GM23338 (cell line): ENCODE measurements around the gene AHI1. TPM values are rescaled to one million over a fixed set of nuclear protein-coding genes. Genes with fewer than 3 reads are reported as not detected.

ENCODE experiments used
- ATAC-seq: fragments of 200-7000 bp; cut with Tn5 transposase; 3 replicates; pipeline ENCODE4 v1.9.1; 2020
- DNase-seq: peaks from one replicate; pipeline ENCODE4 v3.0.0-alpha.2; 2015; ENCODE audit warnings: low spot score
- H2AFZ ChIP-seq: fragments of 200-600 bp; sonication (generic); 2 replicates; pipeline ENCODE4 v1.8.0; 2016; ENCODE audit warnings: antibody characterized with exemption, mild to moderate bottlenecking, moderate library complexity
- H3F3A ChIP-seq: fragments of 200-600 bp; sonication (generic); replicated peaks from 2 replicates; pipeline ENCODE4 v1.8.0; 2017; ENCODE audit warnings: antibody characterized with exemption, mixed run types, low read depth
- H3K27ac ChIP-seq: fragments of 200-600 bp; sonication (generic); 2 replicates; pipeline ENCODE4 v1.6.1; 2016; ENCODE audit warnings: low read depth
- H3K27me3 ChIP-seq: fragments of 200-600 bp; sonication (generic); 2 replicates; pipeline ENCODE4 v1.8.0; 2016; ENCODE audit warnings: mild to moderate bottlenecking, mixed run types, moderate library complexity; ENCODE audit not compliant: insufficient read depth
- H3K36me3 ChIP-seq: fragments of 200-600 bp; sonication (generic); 2 replicates; pipeline ENCODE4 v1.8.0; 2016; ENCODE audit warnings: mild to moderate bottlenecking; ENCODE audit not compliant: insufficient read depth
- H3K4me1 ChIP-seq: fragments of 200-600 bp; sonication (generic); 2 replicates; pipeline ENCODE4 v1.8.0; 2016; ENCODE audit warnings: mild to moderate bottlenecking, moderate library complexity; ENCODE audit not compliant: insufficient read depth
- H3K4me2 ChIP-seq: fragments of 200-600 bp; sonication (generic); 2 replicates; pipeline ENCODE4 v1.7.1; 2017; ENCODE audit warnings: mixed run types
- H3K4me3 ChIP-seq: fragments of 200-600 bp; sonication (generic); 2 replicates; pipeline ENCODE4 v1.6.1; 2016; ENCODE audit warnings: mixed run types
- H3K79me2 ChIP-seq: fragments of 200-600 bp; sonication (generic); replicated peaks from 2 replicates; pipeline ENCODE4 v1.8.0; 2017; ENCODE audit warnings: mild to moderate bottlenecking; ENCODE audit not compliant: insufficient read depth
- H3K9me2 ChIP-seq: fragments of 200-600 bp; sonication (generic); 2 replicates; pipeline ENCODE4 v1.8.0; 2017; ENCODE audit not compliant: insufficient read depth
- H4K20me1 ChIP-seq: fragments of 200-600 bp; sonication (generic); replicated peaks from 2 replicates; pipeline ENCODE4 v1.8.0; 2017; ENCODE audit warnings: mild to moderate bottlenecking; ENCODE audit not compliant: insufficient read depth
- H3K27ac Mint-ChIP-seq: 2 replicates; pipeline ENCODE4 v1.8.0; 2020; ENCODE audit warnings: inconsistent platforms, mild to moderate bottlenecking, moderate library complexity, mixed read lengths
- H3K27me3 Mint-ChIP-seq: 3 replicates; pipeline ENCODE4 v1.8.0; 2022; ENCODE audit warnings: low read depth, mild to moderate bottlenecking, moderate library complexity, mixed read lengths, inconsistent platforms; ENCODE audit not compliant: insufficient read depth, poor library complexity
- H3K36me3 Mint-ChIP-seq: 3 replicates; pipeline ENCODE4 v1.8.0; 2021; ENCODE audit warnings: low read depth, mild to moderate bottlenecking, inconsistent platforms, moderate library complexity, mixed read lengths
- H3K4me1 Mint-ChIP-seq: 3 replicates; pipeline ENCODE4 v1.8.0; 2020; ENCODE audit warnings: mild to moderate bottlenecking, inconsistent platforms, mixed read lengths
- H3K4me3 Mint-ChIP-seq: 3 replicates; pipeline ENCODE4 v1.8.0; 2021; ENCODE audit warnings: moderate library complexity, mild to moderate bottlenecking, inconsistent platforms, mixed read lengths
- H3K9me3 Mint-ChIP-seq: 3 replicates; pipeline ENCODE4 v1.8.0; 2020; ENCODE audit warnings: moderate library complexity, mild to moderate bottlenecking, inconsistent platforms, mixed read lengths
- CREB1 ChIP-seq: fragments of 250-450 bp; sonication (Bioruptor Pico); IDR thresholded peaks from 2 replicates; pipeline ENCODE4 v1.5.0; 2020; ENCODE audit warnings: low read depth, mild to moderate bottlenecking, moderate library complexity
- ETS1 ChIP-seq: IDR thresholded peaks from 2 replicates; pipeline ENCODE4 v1.6.1; 2016; ENCODE audit warnings: antibody characterized with exemption
- EZH2 ChIP-seq: fragments of 200-600 bp; sonication (generic); IDR thresholded peaks from one replicate; pipeline ENCODE4 v1.8.0; 2017; ENCODE audit warnings: antibody characterized with exemption, mild to moderate bottlenecking, low read depth; ENCODE audit not compliant: unreplicated experiment
- EZH2phosphoT487 ChIP-seq: fragments of 200-600 bp; sonication (generic); IDR thresholded peaks from one replicate; pipeline ENCODE4 v1.8.1; 2018; ENCODE audit warnings: antibody characterized with exemption; ENCODE audit not compliant: unreplicated experiment
- NANOG ChIP-seq: IDR thresholded peaks from 2 replicates; pipeline ENCODE4 v1.6.1; 2016; ENCODE audit warnings: antibody characterized with exemption, borderline replicate concordance
- STAT1 ChIP-seq: IDR thresholded peaks from one replicate; pipeline ENCODE4 v1.6.1; 2016; ENCODE audit warnings: antibody characterized with exemption; ENCODE audit not compliant: unreplicated experiment
- ZNF331 ChIP-seq: fragments of 250-450 bp; sonication (Bioruptor Pico); IDR thresholded peaks from 2 replicates; pipeline ENCODE4 v1.5.0; 2020; ENCODE audit warnings: low read depth, mild to moderate bottlenecking, moderate library complexity
- ZNF462 ChIP-seq: fragments of 250-450 bp; sonication (Bioruptor Pico); IDR thresholded peaks from 2 replicates; pipeline ENCODE4 v1.5.0; 2020; ENCODE audit warnings: mild to moderate bottlenecking, moderate library complexity
- polyA plus RNA-seq: library from polyadenylated mRNA; unstranded; fragments of >200 nt; fragmentation: Nextera tagmentation; extraction: Ambion mirVana; gene quantifications from 2 replicates; pipeline ENCODE4 v1.2.1, GENCODE V29; 2016
- total RNA-seq: library from RNA; depleted of rRNA; stranded (reverse); fragments of >200 nt; shearing (Covaris generic); gene quantifications from 2 replicates; pipeline ENCODE4 v1.2.3, GENCODE V29; 2014

Gene AHI1
- total and polyA plus RNA-seq, 2 experiments from 2014 or later = 19.8 to 72.9 TPM

- TF ChIP-seq STAT1 = no peak
These were observed 220.1 kb downstream of the AHI1 start (continued) for GRCh38 chr6:135277422-135277821.

GRCh38 chr6:135274561-135275293 is 222.8 kb downstream of the AHI1 start:
- H3K27me3 ChIP-seq = 0 out of 2 replicates have a peak, but pooled peaks cover 7% of the 10 kb centered on the region
- H3K4me1 ChIP-seq = peaks cover 36% of the 10 kb centered on the region
- Mint-ChIP-seq H3K27ac (no peak overlapping the region), H3K36me3 (no peaks in the 10 kb centered on the region), H3K9me3 (no peaks in the 10 kb centered on the region), H3K4me1 (peaks cover 31% of the 10 kb centered on the region), H3K4me3 (no peak overlapping the region), H3K27me3 (peaks cover 4% of the 10 kb centered on the region)
- H3K27ac ChIP-seq = no peak overlapping the region
- DNase-seq (no peak), ATAC-seq (no peak)
- H3K4me3 ChIP-seq = no peak overlapping the region
- TF ChIP-seq ETS1 = no peak
- no peak for TF ChIP-seq EZH2
- TF ChIP-seq CREB1 (CRISPR knock-in tag) = no peak
- no peak for TF ChIP-seq ZNF331 (CRISPR knock-in tag)
- TF ChIP-seq EZH2phosphoT487 = no peak
- TF ChIP-seq STAT1 = no peak
- TF ChIP-seq NANOG = no peak
- no peaks in the 10 kb centered on the region for H3K9me2 ChIP-seq
- H4K20me1 ChIP-seq = no peaks in the 10 kb centered on the region
- peaks cover 10% of the 10 kb centered on the region for H3F3A ChIP-seq
- H3K4me2 ChIP-seq = peak overlapping the region; percentile 30; the same call in 1 of the 2 replicates
- H2AFZ ChIP-seq = no peak overlapping the region
- H3K36me3 ChIP-seq = no peaks in the 10 kb centered on the region
- H3K79me2 ChIP-seq = no peaks in the 10 kb centered on the region

- Histone ChIP-seq H3K9me2 (peaks cover 9% of the 10 kb centered on the region), H3K79me2 (no peaks in the 10 kb centered on the region), H3K4me3 (no peak overlapping the region), H3K4me1 (peaks cover 45% of the 10 kb centered on the region), H4K20me1 (no peaks in the 10 kb centered on the region), H3K4me2 (peak overlapping the region; percentile 26; the same call in 1 of the 2 replicates), H2AFZ (no peak overlapping the region), H3K27me3 (0 out of 2 replicates have a peak, but pooled peaks cover 7% of the 10 kb centered on the region), H3F3A (peaks cover 18% of the 10 kb centered on the region), H3K27ac (peak overlapping the region; percentile 85), H3K36me3 (no peaks in the 10 kb centered on the region)
- Mint-ChIP-seq H3K27ac (peak overlapping the region; percentile 37; the same call in 1 of the 2 replicates), H3K27me3 (peaks cover 9% of the 10 kb centered on the region), H3K4me3 (no peak overlapping the region), H3K9me3 (peaks cover 3% of the 10 kb centered on the region; the same call in 1 of the 3 replicates), H3K4me1 (peaks cover 59% of the 10 kb centered on the region), H3K36me3 (no peaks in the 10 kb centered on the region)
- no peak for DNase-seq
- no peak; the same call in 2 of the 3 replicates for ATAC-seq
- TF ChIP-seq STAT1 (no peak), ZNF462 (CRISPR knock-in tag) (peak; percentile 8; the same call in 1 of the 2 replicates)
These were observed 225.9 kb downstream of the AHI1 start for GRCh38 chr6:135271626-135272025.
